DOHH2 (cell line): Measurements from ENCODE around the gene CLPSL1.

Experiments used
- EZH2phosphoT487 ChIP-seq: fragments of 200-600 bp; sonication (generic); IDR thresholded peaks from 2 replicates; pipeline ENCODE4 v1.6.1; 2017; ENCODE audit warnings: borderline replicate concordance, mild to moderate bottlenecking, antibody characterized with exemption, low read length, moderate library complexity, mixed read lengths
- TF ChIP-seq, protein P1 (sequence below): fragments of 200-600 bp; sonication (generic); IDR thresholded peaks from one replicate; pipeline ENCODE4 v1.5.1; 2014; ENCODE audit warnings: antibody characterized with exemption, mild to moderate bottlenecking, low read depth, low read length; ENCODE audit not compliant: poor library complexity, severe bottlenecking

DNA sequence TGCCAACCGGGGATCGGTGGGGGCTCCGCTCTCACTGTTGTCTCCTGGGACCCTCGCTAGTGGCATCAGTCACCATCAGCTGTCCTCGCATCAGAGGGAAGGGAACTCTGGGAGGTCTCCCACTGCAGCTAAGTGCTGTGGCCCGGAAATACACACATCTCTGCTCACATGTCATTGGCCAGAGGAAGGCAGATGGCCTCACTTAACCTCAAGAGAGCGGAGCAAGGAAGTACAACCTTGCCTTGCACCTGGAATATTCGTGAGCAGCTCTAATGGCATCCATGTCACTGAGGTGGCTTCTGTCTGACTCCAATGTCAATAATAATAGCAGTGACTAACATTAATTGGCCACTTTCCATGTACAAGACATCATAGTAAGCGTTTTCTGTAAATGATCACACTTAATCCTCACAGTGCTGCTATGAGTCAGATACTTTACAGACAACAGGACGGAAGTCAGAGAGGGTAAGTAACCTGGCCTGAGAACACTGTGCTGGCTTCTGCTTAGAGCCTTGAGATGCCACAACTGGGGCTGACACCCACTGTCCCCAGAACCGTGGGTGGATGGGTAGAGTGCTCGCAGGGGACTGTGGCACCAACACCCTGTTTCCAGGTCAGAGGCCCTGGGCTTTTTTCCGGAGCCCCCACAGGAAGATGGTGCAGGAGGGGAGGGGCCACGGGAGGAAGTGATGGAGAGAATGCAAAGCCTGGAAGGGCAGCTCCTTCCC lies 30.3 kb downstream of the CLPSL1 start:
- TF ChIP-seq, protein P1, sequence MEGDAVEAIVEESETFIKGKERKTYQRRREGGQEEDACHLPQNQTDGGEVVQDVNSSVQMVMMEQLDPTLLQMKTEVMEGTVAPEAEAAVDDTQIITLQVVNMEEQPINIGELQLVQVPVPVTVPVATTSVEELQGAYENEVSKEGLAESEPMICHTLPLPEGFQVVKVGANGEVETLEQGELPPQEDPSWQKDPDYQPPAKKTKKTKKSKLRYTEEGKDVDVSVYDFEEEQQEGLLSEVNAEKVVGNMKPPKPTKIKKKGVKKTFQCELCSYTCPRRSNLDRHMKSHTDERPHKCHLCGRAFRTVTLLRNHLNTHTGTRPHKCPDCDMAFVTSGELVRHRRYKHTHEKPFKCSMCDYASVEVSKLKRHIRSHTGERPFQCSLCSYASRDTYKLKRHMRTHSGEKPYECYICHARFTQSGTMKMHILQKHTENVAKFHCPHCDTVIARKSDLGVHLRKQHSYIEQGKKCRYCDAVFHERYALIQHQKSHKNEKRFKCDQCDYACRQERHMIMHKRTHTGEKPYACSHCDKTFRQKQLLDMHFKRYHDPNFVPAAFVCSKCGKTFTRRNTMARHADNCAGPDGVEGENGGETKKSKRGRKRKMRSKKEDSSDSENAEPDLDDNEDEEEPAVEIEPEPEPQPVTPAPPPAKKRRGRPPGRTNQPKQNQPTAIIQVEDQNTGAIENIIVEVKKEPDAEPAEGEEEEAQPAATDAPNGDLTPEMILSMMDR, result no peak
- TF ChIP-seq EZH2phosphoT487, result no peak
